Measurements from ENCODE around the gene TOM1L1.

Gene TOM1L1

GRCh38 chr17:54888981-54889380, 11.7 kb upstream of the TOM1L1 start:
- TF ChIP-seq CTCF (IDR thresholded peaks at IDR 0.05; ENCODE audit: unreplicated experiment in 3 of 3), result no peak
- Mint-ChIP-seq H3K9me3 (no peaks in the 10 kb centered on the region), H3K27ac (no peak overlapping the region), H3K4me1 (peaks cover 5% of the 10 kb centered on the region), H3K4me3 (no peak overlapping the region), H3K27me3 (ENCODE audit: low read depth) (no peaks in the 10 kb centered on the region), H3K36me3 (ENCODE audit: low read depth) (no peaks in the 10 kb centered on the region)

DNA sequence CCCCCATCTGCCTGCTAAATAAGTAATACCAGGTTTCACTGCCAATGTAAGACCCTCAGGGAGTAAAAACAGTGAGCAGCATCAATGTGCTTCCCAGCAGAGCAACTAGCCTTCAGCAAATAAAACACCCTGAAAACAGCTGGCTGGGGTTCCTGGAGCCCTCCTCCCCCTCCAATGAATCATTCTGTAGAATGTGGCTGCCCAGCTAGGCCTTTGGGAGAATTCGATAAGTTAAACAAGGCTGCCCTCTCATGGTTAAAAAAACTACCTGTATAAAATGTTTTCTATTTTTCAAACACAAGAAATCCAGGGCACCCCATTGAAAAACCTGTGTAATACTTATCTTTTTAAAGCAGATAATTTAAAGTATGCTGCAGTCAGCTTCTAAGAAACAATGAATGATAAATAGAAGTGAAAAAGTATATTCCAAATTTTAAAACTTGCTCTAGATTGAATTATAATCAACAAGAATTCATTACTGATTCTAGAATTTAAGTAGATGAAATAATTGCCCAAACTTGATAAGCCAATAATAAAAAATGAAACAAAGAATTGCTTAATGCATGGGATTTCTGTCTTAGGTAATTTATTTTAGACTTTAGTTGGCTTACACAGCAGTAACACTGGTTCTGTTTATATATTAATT, 9.4 kb upstream of the TOM1L1 start:
- H3K36me3 Mint-ChIP-seq (ENCODE audit: low read depth), result no peaks in the 10 kb centered on the region
- no peaks in the 10 kb centered on the region for H3K9me3 Mint-ChIP-seq
- H3K27ac Mint-ChIP-seq, result peak overlapping the region; percentile 6 to 42 (median 27)
- H3K4me1 Mint-ChIP-seq, result peaks cover 5% of the 10 kb centered on the region
- no peaks in the 10 kb centered on the region for H3K27me3 Mint-ChIP-seq (ENCODE audit: low read depth)
- TF ChIP-seq CTCF (IDR thresholded peaks at IDR 0.05; ENCODE audit: unreplicated experiment in 3 of 3), result peak; percentile 52 to 72 (median 57)
- no peak overlapping the region for H3K4me3 Mint-ChIP-seq

DNA sequence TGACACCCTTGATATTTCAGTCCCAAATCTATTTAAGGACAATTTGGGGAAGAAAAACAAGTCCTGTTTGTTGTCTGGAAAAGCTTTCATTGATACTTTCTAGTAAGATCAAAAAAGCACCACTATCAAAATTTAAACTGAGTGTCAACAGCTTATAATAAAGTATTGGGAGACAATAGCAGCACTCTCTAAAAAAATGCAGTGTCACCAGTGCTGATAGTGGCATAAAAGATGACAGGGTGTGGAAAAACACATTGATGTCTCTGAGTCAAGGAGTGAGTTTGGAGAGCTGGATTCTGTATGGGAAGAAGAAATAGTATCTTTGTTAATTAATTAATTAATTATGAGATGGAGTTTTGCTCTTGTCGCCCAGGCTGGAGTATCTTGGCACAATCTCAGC, 8.3 kb upstream of the TOM1L1 start:
- Mint-ChIP-seq H3K4me1 (peaks cover 5% of the 10 kb centered on the region), H3K36me3 (ENCODE audit: low read depth) (no peaks in the 10 kb centered on the region), H3K27ac (no peak overlapping the region), H3K4me3 (no peak overlapping the region), H3K27me3 (ENCODE audit: low read depth) (peaks cover 5% of the 10 kb centered on the region), H3K9me3 (no peaks in the 10 kb centered on the region)
- TF ChIP-seq CTCF (IDR thresholded peaks at IDR 0.05; ENCODE audit: unreplicated experiment in 3 of 3), result no peak

DNA sequence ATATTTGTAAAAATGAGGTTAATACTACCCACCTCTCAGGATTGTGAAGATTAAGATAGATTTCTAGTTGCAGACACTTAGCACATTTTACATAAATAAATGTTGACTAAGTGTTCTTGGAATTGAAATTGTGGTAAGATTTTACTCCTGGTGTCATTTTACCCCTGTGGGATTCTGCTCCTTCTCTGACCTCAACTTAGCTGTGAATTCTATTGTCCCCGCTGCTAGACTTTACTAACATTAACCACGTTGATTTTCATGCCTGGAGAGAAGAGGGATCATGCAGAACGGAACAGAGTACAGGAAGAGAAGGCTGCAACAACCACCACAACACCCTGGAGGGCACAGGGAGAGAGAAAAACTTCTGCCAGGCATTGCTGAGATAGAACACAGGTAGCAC, 2.1 kb upstream of the TOM1L1 start:
- Mint-ChIP-seq H3K27me3 (ENCODE audit: low read depth) (peaks cover 24% of the 10 kb centered on the region), H3K4me1 (peaks cover 28% of the 10 kb centered on the region), H3K4me3 (peak overlapping the region; percentile 5 to 89 (median 22)), H3K9me3 (no peaks in the 10 kb centered on the region), H3K27ac (peak overlapping the region; percentile 5 to 58 (median 8)), H3K36me3 (ENCODE audit: low read depth) (no peaks in the 10 kb centered on the region)
- no peak for TF ChIP-seq CTCF (IDR thresholded peaks at IDR 0.05; ENCODE audit: unreplicated experiment in 3 of 3)

GRCh38 chr17:54899201-54899600, 1.5 kb upstream of the TOM1L1 start:
- H3K27me3 Mint-ChIP-seq (ENCODE audit: low read depth), result peaks cover 24% of the 10 kb centered on the region
- H3K4me1 Mint-ChIP-seq, result peaks cover 28% of the 10 kb centered on the region
- H3K9me3 Mint-ChIP-seq, result no peaks in the 10 kb centered on the region
- H3K27ac Mint-ChIP-seq, result peak overlapping the region in 1 of 3 experiments; percentile 79
- H3K36me3 Mint-ChIP-seq (ENCODE audit: low read depth), result no peaks in the 10 kb centered on the region
- H3K4me3 Mint-ChIP-seq, result peak overlapping the region; percentile 5 to 89 (median 20)
- no peak for TF ChIP-seq CTCF (IDR thresholded peaks at IDR 0.05; ENCODE audit: unreplicated experiment in 3 of 3)
